ENCODE results near the gene SEMA3C.

The SEMA3C gene

GRCh38 chr7:80790877-80791276 is 128.0 kb downstream of the SEMA3C start:
- TF ChIP-seq GABPA (IDR thresholded peaks at IDR 0.05; ENCODE audit: low read depth) (no peak), SPI1 (IDR thresholded peaks at IDR 0.05; ENCODE audit: borderline replicate concordance, low read depth) (no peak), CTCF (IDR thresholded peaks at IDR 0.05; ENCODE audit: insufficient read depth, low read length) (no peak), POLR2AphosphoS5 (IDR thresholded peaks at IDR 0.05; ENCODE audit: low read depth) (no peak), REST (IDR thresholded peaks at IDR 0.05; ENCODE audit: insufficient replicate concordance, low read depth) (no peak)
- DNase-seq (ENCODE audit: low read depth in 1 of 2, low spot score in 1 of 2) = no peak
- no peaks in the 10 kb centered on the region for H3K27me3 ChIP-seq (ENCODE audit: insufficient read depth, poor library complexity, severe bottlenecking)
- no peak overlapping the region for H3K4me3 ChIP-seq (replicated peaks; ENCODE audit: insufficient read depth, low read length)
- no peak overlapping the region for H3K27ac ChIP-seq (replicated peaks)

- TF ChIP-seq CTCF (IDR thresholded peaks at IDR 0.05; ENCODE audit: insufficient read depth, low read length) (no peak), GABPA (IDR thresholded peaks at IDR 0.05; ENCODE audit: low read depth) (no peak), POLR2AphosphoS5 (IDR thresholded peaks at IDR 0.05; ENCODE audit: low read depth) (no peak), SPI1 (IDR thresholded peaks at IDR 0.05; ENCODE audit: borderline replicate concordance, low read depth) (no peak), REST (IDR thresholded peaks at IDR 0.05; ENCODE audit: insufficient replicate concordance, low read depth) (no peak)
- H3K27ac ChIP-seq (replicated peaks) = no peak overlapping the region
- H3K4me3 ChIP-seq (replicated peaks; ENCODE audit: insufficient read depth, low read length) = no peak overlapping the region
- H3K27me3 ChIP-seq (ENCODE audit: insufficient read depth, poor library complexity, severe bottlenecking) = no peaks in the 10 kb centered on the region
- no peak for DNase-seq (ENCODE audit: low read depth in 1 of 2, low spot score in 1 of 2)
These were observed 131.1 kb downstream of the SEMA3C start for GRCh38 chr7:80787721-80788120.

- no peaks in the 10 kb centered on the region for H3K27me3 ChIP-seq (ENCODE audit: insufficient read depth, poor library complexity, severe bottlenecking)
- no peak for DNase-seq (ENCODE audit: low read depth in 1 of 2, low spot score in 1 of 2)
- no peak overlapping the region for H3K4me3 ChIP-seq (replicated peaks; ENCODE audit: insufficient read depth, low read length)
- H3K27ac ChIP-seq (replicated peaks) = no peak overlapping the region
- no peak for TF ChIP-seq GABPA (IDR thresholded peaks at IDR 0.05; ENCODE audit: low read depth)
- no peak for TF ChIP-seq CTCF (IDR thresholded peaks at IDR 0.05; ENCODE audit: insufficient read depth, low read length)
- TF ChIP-seq POLR2AphosphoS5 (IDR thresholded peaks at IDR 0.05; ENCODE audit: low read depth) = no peak
- TF ChIP-seq SPI1 (IDR thresholded peaks at IDR 0.05; ENCODE audit: borderline replicate concordance, low read depth) = no peak
- no peak for TF ChIP-seq REST (IDR thresholded peaks at IDR 0.05; ENCODE audit: insufficient replicate concordance, low read depth)
These were observed 132.8 kb downstream of the SEMA3C start for GRCh38 chr7:80785961-80786536.
